Measurements from ENCODE around the gene EMILIN1.

EMILIN1 gene

GRCh38 chr2:27078267-27079194 lies at the start of gene EMILIN1:
EMILIN1 (plus strand) TSS chr2:27078615; CDS start chr2:27079066, 451 bp downstream.
- peaks cover 55% of the 10 kb centered on the region for H3K4me1 Mint-ChIP-seq (ENCODE audit: low read depth)
- no peaks in the 10 kb centered on the region for H3K27me3 Mint-ChIP-seq
- no peaks in the 10 kb centered on the region for H3K9me3 Mint-ChIP-seq
- H3K27ac Mint-ChIP-seq, result no peak within 1 kb of the TSS
- no peak within 1 kb of the TSS for H3K4me3 Mint-ChIP-seq
- H3K36me3 Mint-ChIP-seq (ENCODE audit: low read depth), result no peaks in the 10 kb centered on the region

GRCh38 chr2:27029051-27029450 lies 49.4 kb upstream of the EMILIN1 start:
- Mint-ChIP-seq H3K4me1 (ENCODE audit: low read depth) (peaks cover 23% of the 10 kb centered on the region), H3K9me3 (no peaks in the 10 kb centered on the region), H3K27me3 (no peaks in the 10 kb centered on the region), H3K36me3 (ENCODE audit: low read depth) (peaks cover 6% of the 10 kb centered on the region), H3K27ac (no peak overlapping the region), H3K4me3 (no peak overlapping the region)

GRCh38 chr2:27032495-27033252 lies 45.7 kb upstream of the EMILIN1 start, which contains the start of gene TMEM214:
TMEM214 (plus strand) TSS chr2:27032965; CDS start chr2:27033016, 51 bp downstream.
- peak within 1 kb of the TSS; percentile 88 for H3K27ac Mint-ChIP-seq
- H3K9me3 Mint-ChIP-seq, result no peaks in the 10 kb centered on the region
- peaks cover 34% of the 10 kb centered on the region for H3K4me1 Mint-ChIP-seq (ENCODE audit: low read depth)
- H3K4me3 Mint-ChIP-seq, result peak within 1 kb of the TSS; percentile 95
- no peaks in the 10 kb centered on the region for H3K27me3 Mint-ChIP-seq
- H3K36me3 Mint-ChIP-seq (ENCODE audit: low read depth), result peaks cover 33% of the 10 kb centered on the region

- Mint-ChIP-seq H3K9me3 (no peaks in the 10 kb centered on the region), H3K4me3 (peak overlapping the region; percentile 95), H3K4me1 (ENCODE audit: low read depth) (peaks cover 34% of the 10 kb centered on the region), H3K27me3 (no peaks in the 10 kb centered on the region), H3K27ac (peak overlapping the region; percentile 88), H3K36me3 (ENCODE audit: low read depth) (peaks cover 35% of the 10 kb centered on the region)
These were observed 45.1 kb upstream of the EMILIN1 start for GRCh38 chr2:27033253-27033852.

GRCh38 chr2:27038012-27038411 lies 40.4 kb upstream of the EMILIN1 start:
- Mint-ChIP-seq H3K4me1 (ENCODE audit: low read depth) (peaks cover 43% of the 10 kb centered on the region), H3K27me3 (no peaks in the 10 kb centered on the region), H3K36me3 (ENCODE audit: low read depth) (peaks cover 68% of the 10 kb centered on the region)

GRCh38 chr2:27038631-27039339 lies 39.6 kb upstream of the EMILIN1 start:
- Mint-ChIP-seq H3K4me3 (no peak overlapping the region), H3K4me1 (ENCODE audit: low read depth) (peaks cover 37% of the 10 kb centered on the region), H3K27me3 (no peaks in the 10 kb centered on the region), H3K9me3 (no peaks in the 10 kb centered on the region), H3K27ac (no peak overlapping the region), H3K36me3 (ENCODE audit: low read depth) (peaks cover 70% of the 10 kb centered on the region)

More at GRCh38 chr2:27038012-27038411, 40.4 kb upstream of the EMILIN1 start:
- H3K27ac Mint-ChIP-seq, result no peak overlapping the region
- no peaks in the 10 kb centered on the region for H3K9me3 Mint-ChIP-seq
- H3K4me3 Mint-ChIP-seq, result no peak overlapping the region

- Mint-ChIP-seq H3K27me3 (no peaks in the 10 kb centered on the region), H3K27ac (no peak overlapping the region), H3K36me3 (ENCODE audit: low read depth) (peaks cover 65% of the 10 kb centered on the region), H3K4me1 (ENCODE audit: low read depth) (peaks cover 30% of the 10 kb centered on the region), H3K9me3 (no peaks in the 10 kb centered on the region), H3K4me3 (no peak overlapping the region)
These were observed 39.0 kb upstream of the EMILIN1 start for GRCh38 chr2:27039426-27039825.

- no peaks in the 10 kb centered on the region for H3K27me3 Mint-ChIP-seq
- H3K4me3 Mint-ChIP-seq, result no peak overlapping the region
- peaks cover 65% of the 10 kb centered on the region for H3K36me3 Mint-ChIP-seq (ENCODE audit: low read depth)
- no peaks in the 10 kb centered on the region for H3K9me3 Mint-ChIP-seq
- peaks cover 26% of the 10 kb centered on the region for H3K4me1 Mint-ChIP-seq (ENCODE audit: low read depth)
- H3K27ac Mint-ChIP-seq, result no peak overlapping the region
These were observed 38.5 kb upstream of the EMILIN1 start for GRCh38 chr2:27039871-27040270.

GRCh38 chr2:27040282-27040681 lies 38.1 kb upstream of the EMILIN1 start:
- H3K27ac Mint-ChIP-seq, result no peak overlapping the region
- peaks cover 24% of the 10 kb centered on the region for H3K4me1 Mint-ChIP-seq (ENCODE audit: low read depth)
- H3K27me3 Mint-ChIP-seq, result no peaks in the 10 kb centered on the region
- H3K36me3 Mint-ChIP-seq (ENCODE audit: low read depth), result peaks cover 61% of the 10 kb centered on the region
- no peaks in the 10 kb centered on the region for H3K9me3 Mint-ChIP-seq
- H3K4me3 Mint-ChIP-seq, result no peak overlapping the region

- Mint-ChIP-seq H3K4me1 (ENCODE audit: low read depth) (peaks cover 24% of the 10 kb centered on the region), H3K4me3 (no peak overlapping the region), H3K36me3 (ENCODE audit: low read depth) (peaks cover 46% of the 10 kb centered on the region), H3K27ac (peak overlapping the region; percentile 68), H3K27me3 (no peaks in the 10 kb centered on the region), H3K9me3 (no peaks in the 10 kb centered on the region)
These were observed 36.7 kb upstream of the EMILIN1 start for GRCh38 chr2:27041752-27042151.

GRCh38 chr2:27042159-27042661 lies 36.2 kb upstream of the EMILIN1 start:
- Mint-ChIP-seq H3K27ac (no peak overlapping the region), H3K36me3 (ENCODE audit: low read depth) (peaks cover 41% of the 10 kb centered on the region)

GRCh38 chr2:27042985-27043634 lies 35.3 kb upstream of the EMILIN1 start:
- H3K4me3 Mint-ChIP-seq, result no peak overlapping the region
- H3K27me3 Mint-ChIP-seq, result no peaks in the 10 kb centered on the region
- H3K27ac Mint-ChIP-seq, result no peak overlapping the region

More at GRCh38 chr2:27042159-27042661, 36.2 kb upstream of the EMILIN1 start:
- Mint-ChIP-seq H3K9me3 (no peaks in the 10 kb centered on the region), H3K4me3 (no peak overlapping the region), H3K27me3 (no peaks in the 10 kb centered on the region), H3K4me1 (ENCODE audit: low read depth) (peaks cover 24% of the 10 kb centered on the region)

GRCh38 chr2:27049422-27050280 lies 28.8 kb upstream of the EMILIN1 start:
- peak overlapping the region; percentile 88 for H3K4me3 Mint-ChIP-seq
- H3K9me3 Mint-ChIP-seq, result no peaks in the 10 kb centered on the region
- H3K36me3 Mint-ChIP-seq (ENCODE audit: low read depth), result peaks cover 14% of the 10 kb centered on the region
- peak overlapping the region; percentile 98 for H3K27ac Mint-ChIP-seq
- peaks cover 30% of the 10 kb centered on the region for H3K4me1 Mint-ChIP-seq (ENCODE audit: low read depth)
- peaks cover 7% of the 10 kb centered on the region for H3K27me3 Mint-ChIP-seq

More at GRCh38 chr2:27042985-27043634, 35.3 kb upstream of the EMILIN1 start:
- H3K4me1 Mint-ChIP-seq (ENCODE audit: low read depth), result peaks cover 27% of the 10 kb centered on the region
- H3K36me3 Mint-ChIP-seq (ENCODE audit: low read depth), result peaks cover 41% of the 10 kb centered on the region
- H3K9me3 Mint-ChIP-seq, result no peaks in the 10 kb centered on the region

Data from stimulated activated naive CD8-positive, alpha-beta T cell treated with anti-CD3 and anti-CD28 coated beads, Interleukin-15, Interleukin-2, amounts not matched to agents 100 ng/mL and 50 ng/mL, for 24 hours (primary cell).